Measurements from ENCODE around the gene STARD3.

Gene STARD3

GRCh38 chr17:39658346-39658745 is 21.4 kb downstream of the STARD3 start:
- DNase-seq (ENCODE audit: low spot score), result no peak
- Histone ChIP-seq H3K4me3 (no peak overlapping the region), H3K27ac (no peak overlapping the region)
- no peak for TF ChIP-seq CTCF (IDR thresholded peaks at IDR 0.05)

GRCh38 chr17:39658760-39659159 is 21.8 kb downstream of the STARD3 start:
- DNase-seq (ENCODE audit: low spot score), result no peak
- Histone ChIP-seq H3K27ac (peak overlapping the region in 1 of 2 donors; percentile 43), H3K4me3 (no peak overlapping the region)
- TF ChIP-seq CTCF (IDR thresholded peaks at IDR 0.05), result no peak

GRCh38 chr17:39659279-39660010 is 22.5 kb downstream of the STARD3 start:
- no peak for DNase-seq (ENCODE audit: low spot score)
- no peak for TF ChIP-seq CTCF (IDR thresholded peaks at IDR 0.05)
- H3K27ac ChIP-seq, result peak overlapping the region in 1 of 2 donors; percentile 43
- H3K4me3 ChIP-seq, result no peak overlapping the region

GRCh38 chr17:39660011-39660360 is 23.0 kb downstream of the STARD3 start:
- no peak overlapping the region for H3K4me3 ChIP-seq
- H3K27ac ChIP-seq, result peak overlapping the region in 1 of 2 donors; percentile 43
- no peak for TF ChIP-seq CTCF (IDR thresholded peaks at IDR 0.05)
- no peak for DNase-seq (ENCODE audit: low spot score)

GRCh38 chr17:39660397-39661385 is 23.7 kb downstream of the STARD3 start:
- no peak for TF ChIP-seq CTCF (IDR thresholded peaks at IDR 0.05)
- no peak for DNase-seq (ENCODE audit: low spot score)
- Histone ChIP-seq H3K27ac (peak overlapping the region in 1 of 2 donors; percentile 43), H3K4me3 (no peak overlapping the region)

GRCh38 chr17:39661744-39662541 is 25.0 kb downstream of the STARD3 start:
- Histone ChIP-seq H3K27ac (peak overlapping the region in 1 of 2 donors; percentile 34), H3K4me3 (no peak overlapping the region)
- no peak for DNase-seq (ENCODE audit: low spot score)
- no peak for TF ChIP-seq CTCF (IDR thresholded peaks at IDR 0.05)
